ENCODE data around the gene S1PR4. TPM values are rescaled to one million over a fixed set of nuclear protein-coding genes. Genes with fewer than 3 reads are reported as not detected.

Gene S1PR4
- total and polyA plus RNA-seq, 9 of the 15 experiments (the other 6 are each of a cell fraction or from before 2014, with no cell fraction given) = 0.27 TPM; not detected in 8

GRCh38 chr19:3185461-3186159 lies 7.0 kb downstream of the S1PR4 start, which contains the start of gene NCLN (continued):
- TF ChIP-seq, protein P1, sequence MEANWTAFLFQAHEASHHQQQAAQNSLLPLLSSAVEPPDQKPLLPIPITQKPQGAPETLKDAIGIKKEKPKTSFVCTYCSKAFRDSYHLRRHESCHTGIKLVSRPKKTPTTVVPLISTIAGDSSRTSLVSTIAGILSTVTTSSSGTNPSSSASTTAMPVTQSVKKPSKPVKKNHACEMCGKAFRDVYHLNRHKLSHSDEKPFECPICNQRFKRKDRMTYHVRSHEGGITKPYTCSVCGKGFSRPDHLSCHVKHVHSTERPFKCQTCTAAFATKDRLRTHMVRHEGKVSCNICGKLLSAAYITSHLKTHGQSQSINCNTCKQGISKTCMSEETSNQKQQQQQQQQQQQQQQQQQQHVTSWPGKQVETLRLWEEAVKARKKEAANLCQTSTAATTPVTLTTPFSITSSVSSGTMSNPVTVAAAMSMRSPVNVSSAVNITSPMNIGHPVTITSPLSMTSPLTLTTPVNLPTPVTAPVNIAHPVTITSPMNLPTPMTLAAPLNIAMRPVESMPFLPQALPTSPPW (CRISPR knock-in tag; IDR thresholded peaks at IDR 0.05) = peak; percentile 70
- TF ChIP-seq BHLHE40 (IDR thresholded peaks at IDR 0.05; ENCODE audit: low read length) (no peak), EWSR1 (IDR thresholded peaks at IDR 0.05; ENCODE audit: borderline replicate concordance, low read depth, partially characterized antibody) (no peak), MXI1 (IDR thresholded peaks at IDR 0.05; ENCODE audit: low read depth, low read length) (0 out of 2 replicates have a peak, but pooled peaks have one; percentile 50), ZBTB40 (IDR thresholded peaks at IDR 0.05) (peak; percentile 96), ZBTB40 (CRISPR knock-in tag; IDR thresholded peaks at IDR 0.05) (no peak), NUFIP1 (IDR thresholded peaks at IDR 0.05; ENCODE audit: partially characterized antibody) (no peak), RFX5 (IDR thresholded peaks at IDR 0.05; ENCODE audit: low read depth, low read length) (no peak), ZNF431 (CRISPR knock-in tag; IDR thresholded peaks at IDR 0.05) (no peak), KLF6 (CRISPR knock-in tag; IDR thresholded peaks at IDR 0.05; ENCODE audit: borderline replicate concordance) (0 out of 2 replicates have a peak, but pooled peaks have one; percentile 8), CBFA2T3 (IDR thresholded peaks at IDR 0.05) (no peak), RBM25 (IDR thresholded peaks at IDR 0.05; ENCODE audit: low read depth, low read length, severe bottlenecking) (no peak), ILF3 (IDR thresholded peaks at IDR 0.05; ENCODE audit: borderline replicate concordance) (no peak), CTBP1 (IDR thresholded peaks at IDR 0.05; ENCODE audit: borderline replicate concordance) (peak; percentile 59; the same call in 1 of the 2 replicates), ZNF224 (CRISPR knock-in tag; IDR thresholded peaks at IDR 0.05) (no peak), NFIX (CRISPR knock-in tag; IDR thresholded peaks at IDR 0.05; ENCODE audit: low read depth) (no peak)
- TF ChIP-seq, protein P2, sequence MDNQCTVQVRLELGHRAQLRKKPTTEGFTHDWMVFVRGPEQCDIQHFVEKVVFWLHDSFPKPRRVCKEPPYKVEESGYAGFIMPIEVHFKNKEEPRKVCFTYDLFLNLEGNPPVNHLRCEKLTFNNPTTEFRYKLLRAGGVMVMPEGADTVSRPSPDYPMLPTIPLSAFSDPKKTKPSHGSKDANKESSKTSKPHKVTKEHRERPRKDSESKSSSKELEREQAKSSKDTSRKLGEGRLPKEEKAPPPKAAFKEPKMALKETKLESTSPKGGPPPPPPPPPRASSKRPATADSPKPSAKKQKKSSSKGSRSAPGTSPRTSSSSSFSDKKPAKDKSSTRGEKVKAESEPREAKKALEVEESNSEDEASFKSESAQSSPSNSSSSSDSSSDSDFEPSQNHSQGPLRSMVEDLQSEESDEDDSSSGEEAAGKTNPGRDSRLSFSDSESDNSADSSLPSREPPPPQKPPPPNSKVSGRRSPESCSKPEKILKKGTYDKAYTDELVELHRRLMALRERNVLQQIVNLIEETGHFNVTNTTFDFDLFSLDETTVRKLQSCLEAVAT (IDR thresholded peaks at IDR 0.05) = no peak

Measured in K562 (cell line).